Lung (tissue), 12 donors: ENCODE data around the gene PRICKLE2. TPM values are rescaled to one million over a fixed set of nuclear protein-coding genes. Genes with fewer than 3 reads are reported as not detected.
A peak's percentile ranks its signal among the peaks of the same experiment; 100 is the strongest.

Source experiments
- ATAC-seq: fragments of 200-7000 bp; cut with Tn5 transposase; one replicate; pipeline ENCODE4 v1.9.1; 2020; ENCODE audit warnings: moderate number of reproducible peaks; ENCODE audit not compliant: insufficient read depth, low FRiP score
- DNase-seq, 3 donors: peaks; one replicate each; pipeline ENCODE4 v3.0.0-alpha.2; 2013 to 2017
- H3K27ac ChIP-seq, 2 donors: one replicate each; pipeline ENCODE4 v1.5.1; 2013; ENCODE audit warnings: mild to moderate bottlenecking in 2 of 2, moderate library complexity in 2 of 2, control low read depth in 1 of 2, inconsistent platforms in 1 of 2, low read depth in 1 of 2, low read length in 1 of 2
- H3K27me3 ChIP-seq, 3 donors: one replicate each; pipeline ENCODE4 v1.5.1; 2013; ENCODE audit warnings: low read length in 2 of 3; ENCODE audit not compliant: control insufficient read depth in 3 of 3, insufficient read depth in 3 of 3
- H3K36me3 ChIP-seq, 4 donors: one replicate each; pipeline ENCODE4 v1.5.1; 2013; ENCODE audit warnings: low read length in 4 of 4, mild to moderate bottlenecking in 1 of 4, moderate library complexity in 1 of 4; ENCODE audit not compliant: control insufficient read depth in 4 of 4, insufficient read depth in 4 of 4
- H3K4me1 ChIP-seq, 5 donors: one replicate each; pipeline ENCODE4 v1.5.1; 2013; ENCODE audit warnings: low read length in 5 of 5, mild to moderate bottlenecking in 2 of 5, moderate library complexity in 1 of 5; ENCODE audit not compliant: control insufficient read depth in 5 of 5, insufficient read depth in 5 of 5
- H3K4me3 ChIP-seq: one replicate; pipeline ENCODE4 v1.5.1; 2013; ENCODE audit warnings: mild to moderate bottlenecking, control low read depth, moderate library complexity
- H3K9ac ChIP-seq, 2 donors: one replicate each; pipeline ENCODE4 v1.5.1; 2013; ENCODE audit warnings: low read length in 2 of 2, control low read depth in 1 of 2; ENCODE audit not compliant: insufficient read depth in 1 of 2
- H3K9me3 ChIP-seq, 4 donors: one replicate each; pipeline ENCODE4 v1.5.1; 2013; ENCODE audit warnings: low read length in 3 of 4, mild to moderate bottlenecking in 1 of 4, moderate library complexity in 1 of 4; ENCODE audit not compliant: control insufficient read depth in 4 of 4, insufficient read depth in 3 of 4
- WGBS, 2 donors: extraction: QIAGEN DNeasy Blood & Tissue Kit; methylation state at CpG; one replicate each; pipeline ENCODE4 v1.1.7; 2013; 5-methylcytosine and 5-hydroxymethylcytosine counted together
- polyA plus RNA-seq, 2 donors: library from polyadenylated mRNA; stranded (reverse); fragments of 200-250 nt; gene quantifications; one replicate each; pipeline ENCODE4 v1.2.1, GENCODE V29; 2013
- total RNA-seq, 2 donors: library from RNA; depleted of rRNA in 1 of 2; stranded (reverse); fragments of >200 nt in 1 of 2; gene quantifications; one replicate each; pipeline ENCODE4 v1.2.1, GENCODE V29; 2014 to 2021
- TF ChIP-seq, protein P1 (sequence below): IDR thresholded peaks from 2 replicates; pipeline ENCODE4 v1.5.1; 2012; ENCODE audit warnings: mild to moderate bottlenecking; ENCODE audit errors: control extremely low read depth, extremely low read depth
- donor health status: control.
- donor health status: control.
- donor health status: Bipolar disorder and iron deficiency.
- donor health status: healthy.
- donor health status: DM: yes; HTN: yes; CAD: no.

The PRICKLE2 gene
- total and polyA plus RNA-seq, 4 donors: 4.0 to 88.0 (median 19.9) TPM

DNA sequence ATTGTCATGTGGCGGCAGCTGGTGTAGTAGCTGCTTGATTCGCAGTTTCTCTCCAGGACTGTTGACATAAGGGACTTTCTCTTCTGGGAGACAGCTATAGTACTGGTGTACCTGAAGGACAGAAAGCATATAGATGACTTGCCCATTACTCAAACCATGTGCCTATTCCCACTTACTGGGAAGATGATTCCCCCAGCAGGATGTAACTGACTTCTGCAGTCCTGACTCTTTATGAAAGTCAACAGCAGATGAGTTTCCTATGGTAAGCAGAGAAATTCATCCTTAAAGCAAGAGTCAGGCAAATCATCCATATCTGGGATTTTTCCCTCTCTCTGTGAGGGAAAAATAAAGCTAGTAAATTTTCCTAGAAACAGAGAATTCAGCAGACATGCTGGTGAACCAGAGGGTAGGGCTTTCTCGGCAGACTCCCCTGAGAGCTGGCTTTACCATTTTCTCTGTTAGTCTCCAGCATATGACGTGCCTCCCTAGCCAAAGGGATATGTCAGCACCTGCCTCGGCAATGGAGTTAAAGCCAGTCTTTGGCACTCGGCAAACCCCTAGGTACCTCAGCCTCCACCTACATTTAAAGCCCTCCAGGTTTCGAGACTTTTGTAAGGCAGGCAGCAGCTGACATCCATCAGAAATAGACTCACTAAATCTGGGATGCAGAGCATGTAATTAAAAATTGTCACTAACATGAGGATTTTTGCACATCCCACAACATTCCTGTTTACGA, 62.1 kb downstream of the PRICKLE2 start:
- peaks cover 3 to 24% (median 15%) of the 10 kb centered on the region in 5 donors for H3K4me1 ChIP-seq

DNA sequence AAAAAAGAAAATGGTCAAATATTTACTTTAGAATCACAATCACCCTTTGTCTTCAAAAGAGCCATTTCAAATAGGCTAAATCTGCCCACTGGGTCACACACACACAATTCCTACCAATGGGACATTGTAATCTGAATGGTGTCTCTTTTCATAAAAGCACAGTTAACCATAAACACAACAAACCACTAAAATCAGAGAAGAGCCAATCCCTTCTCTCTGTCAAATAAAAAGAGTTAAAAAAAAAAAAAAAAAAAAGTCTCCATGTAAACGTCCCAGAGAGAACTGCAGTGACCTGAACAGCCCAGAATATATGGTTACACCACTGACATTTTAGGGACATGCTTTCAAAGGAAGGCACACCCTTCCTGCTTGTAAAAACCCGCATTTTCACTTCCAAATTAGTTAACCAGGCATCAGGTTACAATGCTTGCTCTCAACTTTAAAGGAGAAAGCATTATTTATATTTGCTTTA, 63.7 kb downstream of the PRICKLE2 start:
- TF ChIP-seq, protein P1, sequence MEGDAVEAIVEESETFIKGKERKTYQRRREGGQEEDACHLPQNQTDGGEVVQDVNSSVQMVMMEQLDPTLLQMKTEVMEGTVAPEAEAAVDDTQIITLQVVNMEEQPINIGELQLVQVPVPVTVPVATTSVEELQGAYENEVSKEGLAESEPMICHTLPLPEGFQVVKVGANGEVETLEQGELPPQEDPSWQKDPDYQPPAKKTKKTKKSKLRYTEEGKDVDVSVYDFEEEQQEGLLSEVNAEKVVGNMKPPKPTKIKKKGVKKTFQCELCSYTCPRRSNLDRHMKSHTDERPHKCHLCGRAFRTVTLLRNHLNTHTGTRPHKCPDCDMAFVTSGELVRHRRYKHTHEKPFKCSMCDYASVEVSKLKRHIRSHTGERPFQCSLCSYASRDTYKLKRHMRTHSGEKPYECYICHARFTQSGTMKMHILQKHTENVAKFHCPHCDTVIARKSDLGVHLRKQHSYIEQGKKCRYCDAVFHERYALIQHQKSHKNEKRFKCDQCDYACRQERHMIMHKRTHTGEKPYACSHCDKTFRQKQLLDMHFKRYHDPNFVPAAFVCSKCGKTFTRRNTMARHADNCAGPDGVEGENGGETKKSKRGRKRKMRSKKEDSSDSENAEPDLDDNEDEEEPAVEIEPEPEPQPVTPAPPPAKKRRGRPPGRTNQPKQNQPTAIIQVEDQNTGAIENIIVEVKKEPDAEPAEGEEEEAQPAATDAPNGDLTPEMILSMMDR: no peak
- peaks cover 4 to 57% (median 24%) of the 10 kb centered on the region in 4 donors for H3K36me3 ChIP-seq
- WGBS, 2 donors: 3% methylated on average over 2 of the region's 2 CpGs
- ATAC-seq (no peak), DNase-seq (peak in 2 of 3 donors; percentile 57 to 59)
- H3K4me1 ChIP-seq: peaks cover 7 to 24% (median 15%) of the 10 kb centered on the region in 5 donors
- H3K9ac ChIP-seq: peak overlapping the region in 1 of 2 donors; percentile 44
- H3K27ac ChIP-seq: peak overlapping the region in 1 of 2 donors; percentile 40
- H3K4me3 ChIP-seq: no peak overlapping the region
- H3K27me3 ChIP-seq: no peaks in the 10 kb centered on the region
- peaks cover 0 to 3% (median 0%) of the 10 kb centered on the region in 4 donors for H3K9me3 ChIP-seq

More for the DNA sequence above, 62.1 kb downstream of the PRICKLE2 start:
- ATAC-seq (no peak), DNase-seq (no peak)
- Histone ChIP-seq H3K4me3 (no peak overlapping the region), H3K27ac (peak overlapping the region in 1 of 2 donors; percentile 24), H3K27me3 (no peaks in the 10 kb centered on the region), H3K9me3 (no peaks in the 10 kb centered on the region), H3K36me3 (peaks cover 1 to 44% (median 15%) of the 10 kb centered on the region in 4 donors), H3K9ac (peak overlapping the region in 1 of 2 donors; percentile 17)
- TF ChIP-seq, protein P1: no peak
- 85 to 92% methylated on average over 8 of the region's 8 CpGs for WGBS, 2 donors

DNA sequence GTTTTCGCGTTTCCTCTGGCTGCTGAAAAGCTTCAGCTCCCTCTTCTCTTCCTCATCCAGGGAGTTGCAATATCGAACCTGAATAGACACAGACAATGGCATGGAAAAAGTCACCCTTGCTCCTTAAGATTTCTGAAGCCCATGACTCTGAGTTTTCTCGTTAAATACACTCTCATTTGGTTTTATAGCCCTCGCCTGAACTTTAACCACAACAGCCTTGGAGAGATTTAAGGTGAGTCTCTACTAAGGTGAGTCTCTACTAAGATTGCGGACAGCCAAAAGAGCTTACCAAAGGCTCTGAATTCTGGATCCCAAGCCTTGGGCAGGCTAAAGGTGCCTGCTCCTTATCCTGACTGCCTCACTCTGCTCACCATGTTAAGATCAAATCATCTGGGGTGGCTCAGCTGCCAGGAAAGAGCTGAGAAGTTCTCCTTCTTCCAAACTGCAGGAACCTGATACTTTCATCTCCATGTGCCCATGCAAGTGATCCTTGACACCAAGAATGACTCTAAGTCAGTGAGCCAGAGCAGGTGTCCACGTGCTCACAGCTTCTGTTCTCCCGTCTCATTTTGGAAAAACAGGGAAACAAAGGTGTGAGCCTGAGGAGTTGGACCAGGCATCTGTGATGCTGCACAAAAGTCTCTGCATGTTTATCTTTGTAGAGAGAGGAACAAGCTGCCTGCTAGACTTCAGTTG, 65.1 kb downstream of the PRICKLE2 start:
- Histone ChIP-seq H3K27ac (no peak overlapping the region), H3K9me3 (peaks cover 0 to 3% (median 0%) of the 10 kb centered on the region in 4 donors), H3K9ac (no peak overlapping the region), H3K4me1 (peaks cover 7 to 24% (median 15%) of the 10 kb centered on the region in 5 donors), H3K27me3 (no peaks in the 10 kb centered on the region), H3K36me3 (peaks cover 10 to 58% (median 24%) of the 10 kb centered on the region in 4 donors), H3K4me3 (no peak overlapping the region)
- ATAC-seq (no peak), DNase-seq (no peak)
- WGBS, 2 donors: 91 to 93% methylated on average over 8 of the region's 8 CpGs
- TF ChIP-seq, protein P1: no peak
